ENCODE data around the gene KRT83.

DNA sequence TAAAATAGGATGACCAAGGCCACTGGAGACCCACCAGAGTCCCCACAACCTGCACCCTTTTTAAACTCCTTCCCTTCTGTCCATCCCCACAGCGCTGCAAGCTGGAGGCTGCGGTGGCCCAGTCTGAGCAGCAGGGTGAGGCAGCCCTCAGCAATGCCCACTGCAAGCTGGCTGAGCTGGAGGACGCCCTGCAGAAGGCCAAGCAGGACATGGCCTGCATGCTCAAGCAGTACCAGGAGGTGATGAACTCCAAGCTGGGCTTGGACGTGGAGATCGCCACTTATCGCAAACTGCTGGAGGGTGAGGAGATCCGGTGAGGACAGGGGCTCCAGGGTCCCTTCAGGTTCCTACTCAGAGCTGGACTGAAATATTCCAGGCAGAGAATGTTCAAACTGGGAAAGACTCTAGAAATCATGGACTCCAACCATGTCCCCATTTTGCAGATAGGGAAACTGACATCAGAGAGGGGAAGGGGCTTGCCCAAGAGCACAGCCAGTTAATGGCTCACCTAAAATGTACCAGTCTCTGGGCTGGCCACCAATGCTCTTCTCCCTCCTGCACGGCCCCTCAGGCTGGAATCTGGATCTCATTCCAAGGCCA is 28.9 kb upstream of the KRT83 start:
- TF ChIP-seq, protein P1, sequence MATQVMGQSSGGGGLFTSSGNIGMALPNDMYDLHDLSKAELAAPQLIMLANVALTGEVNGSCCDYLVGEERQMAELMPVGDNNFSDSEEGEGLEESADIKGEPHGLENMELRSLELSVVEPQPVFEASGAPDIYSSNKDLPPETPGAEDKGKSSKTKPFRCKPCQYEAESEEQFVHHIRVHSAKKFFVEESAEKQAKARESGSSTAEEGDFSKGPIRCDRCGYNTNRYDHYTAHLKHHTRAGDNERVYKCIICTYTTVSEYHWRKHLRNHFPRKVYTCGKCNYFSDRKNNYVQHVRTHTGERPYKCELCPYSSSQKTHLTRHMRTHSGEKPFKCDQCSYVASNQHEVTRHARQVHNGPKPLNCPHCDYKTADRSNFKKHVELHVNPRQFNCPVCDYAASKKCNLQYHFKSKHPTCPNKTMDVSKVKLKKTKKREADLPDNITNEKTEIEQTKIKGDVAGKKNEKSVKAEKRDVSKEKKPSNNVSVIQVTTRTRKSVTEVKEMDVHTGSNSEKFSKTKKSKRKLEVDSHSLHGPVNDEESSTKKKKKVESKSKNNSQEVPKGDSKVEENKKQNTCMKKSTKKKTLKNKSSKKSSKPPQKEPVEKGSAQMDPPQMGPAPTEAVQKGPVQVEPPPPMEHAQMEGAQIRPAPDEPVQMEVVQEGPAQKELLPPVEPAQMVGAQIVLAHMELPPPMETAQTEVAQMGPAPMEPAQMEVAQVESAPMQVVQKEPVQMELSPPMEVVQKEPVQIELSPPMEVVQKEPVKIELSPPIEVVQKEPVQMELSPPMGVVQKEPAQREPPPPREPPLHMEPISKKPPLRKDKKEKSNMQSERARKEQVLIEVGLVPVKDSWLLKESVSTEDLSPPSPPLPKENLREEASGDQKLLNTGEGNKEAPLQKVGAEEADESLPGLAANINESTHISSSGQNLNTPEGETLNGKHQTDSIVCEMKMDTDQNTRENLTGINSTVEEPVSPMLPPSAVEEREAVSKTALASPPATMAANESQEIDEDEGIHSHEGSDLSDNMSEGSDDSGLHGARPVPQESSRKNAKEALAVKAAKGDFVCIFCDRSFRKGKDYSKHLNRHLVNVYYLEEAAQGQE (IDR thresholded peaks at IDR 0.05; ENCODE audit: insufficient read depth in 1 of 2, low read depth in 2 of 2, low read length in 2 of 2): no peak
- TF ChIP-seq SIN3A (IDR thresholded peaks at IDR 0.05; ENCODE audit: borderline replicate concordance, insufficient read depth, low read length): no peak
- TF ChIP-seq TAF1 (IDR thresholded peaks at IDR 0.05; ENCODE audit: borderline replicate concordance, insufficient read depth, low read length): no peak
- TF ChIP-seq POLR2AphosphoS5 (IDR thresholded peaks at IDR 0.05; ENCODE audit: low read depth, low read length): no peak
- TF ChIP-seq FOXP2 (optimal IDR thresholded peaks at IDR 0.05; ENCODE audit: borderline replicate concordance, extremely low read depth, extremely low read length, insufficient read depth): no peak

All from PFSK-1 (cell line).